ENCODE results near the gene TDRKH.

The TDRKH gene

GRCh38 chr1:151822404-151822803 lies 32.1 kb upstream of the TDRKH start:
- no peak for DNase-seq (ENCODE audit: low spot score)

GRCh38 chr1:151820940-151821339 lies 30.6 kb upstream of the TDRKH start:
- DNase-seq (ENCODE audit: low spot score): no peak

GRCh38 chr1:151819976-151820623 lies 29.8 kb upstream of the TDRKH start:
- DNase-seq (ENCODE audit: low spot score): no peak

- DNase-seq (ENCODE audit: low spot score): no peak
Observed at GRCh38 chr1:151819227-151819835, 29.0 kb upstream of the TDRKH start.

DNA sequence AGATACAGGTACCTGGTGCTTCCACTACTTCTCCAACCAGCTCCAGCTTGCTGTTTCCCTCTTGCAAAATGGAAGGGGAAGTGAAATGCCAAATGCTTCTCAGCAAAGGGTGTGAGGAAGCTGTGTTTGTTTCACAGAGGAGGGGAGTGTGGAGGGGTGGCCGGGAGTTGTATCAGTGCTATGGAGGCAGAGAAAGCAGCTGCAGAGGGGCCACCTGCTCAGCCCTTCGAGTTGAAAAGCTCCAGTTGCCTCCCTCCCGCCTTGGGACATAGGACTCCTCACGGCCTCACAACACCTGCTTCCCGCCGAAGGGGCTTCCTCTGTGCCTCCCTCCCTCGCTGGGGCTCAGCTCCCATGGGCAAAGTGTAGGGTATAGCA lies 27.0 kb upstream of the TDRKH start:
- DNase-seq (ENCODE audit: low spot score): no peak

DNA sequence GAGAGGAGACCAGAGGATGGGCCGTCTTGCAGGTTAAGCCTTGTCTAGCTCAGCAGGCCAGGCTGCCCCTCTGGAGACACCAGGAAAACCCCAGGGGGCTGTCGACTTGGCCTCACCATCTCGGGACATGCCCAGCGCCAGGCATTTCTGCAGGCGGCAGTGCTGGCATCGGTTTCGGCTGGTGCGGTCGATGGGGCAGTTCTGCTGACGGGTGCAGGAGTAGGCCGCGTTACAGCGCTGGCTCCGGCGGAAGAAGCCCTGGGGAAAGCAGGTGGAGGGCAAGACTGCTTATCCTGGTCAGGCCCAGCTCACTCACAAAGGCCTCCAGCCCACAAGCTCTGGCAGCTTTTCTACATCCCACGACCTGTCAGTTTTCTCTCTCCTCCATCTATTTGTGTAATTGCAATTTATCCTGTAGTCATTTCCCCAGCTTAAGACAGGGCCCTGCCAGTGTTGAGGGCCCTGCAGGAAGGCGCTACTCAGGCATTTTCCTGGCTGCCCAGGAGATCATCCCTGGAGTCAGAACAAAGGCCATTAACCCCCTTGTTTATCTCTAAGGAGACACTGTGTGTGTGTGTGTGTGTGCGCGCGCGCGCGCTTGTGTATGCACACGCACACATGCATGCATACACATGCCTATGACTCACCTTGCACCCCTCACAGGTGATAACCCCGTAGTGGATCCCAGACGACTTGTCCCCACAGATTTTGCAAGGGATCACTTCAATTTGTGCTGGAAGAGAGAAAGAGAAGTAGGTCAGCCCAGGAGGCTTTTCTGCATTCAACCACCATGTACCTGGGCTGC lies 26.4 kb upstream of the TDRKH start:
- no peak for DNase-seq (ENCODE audit: low spot score)

DNA sequence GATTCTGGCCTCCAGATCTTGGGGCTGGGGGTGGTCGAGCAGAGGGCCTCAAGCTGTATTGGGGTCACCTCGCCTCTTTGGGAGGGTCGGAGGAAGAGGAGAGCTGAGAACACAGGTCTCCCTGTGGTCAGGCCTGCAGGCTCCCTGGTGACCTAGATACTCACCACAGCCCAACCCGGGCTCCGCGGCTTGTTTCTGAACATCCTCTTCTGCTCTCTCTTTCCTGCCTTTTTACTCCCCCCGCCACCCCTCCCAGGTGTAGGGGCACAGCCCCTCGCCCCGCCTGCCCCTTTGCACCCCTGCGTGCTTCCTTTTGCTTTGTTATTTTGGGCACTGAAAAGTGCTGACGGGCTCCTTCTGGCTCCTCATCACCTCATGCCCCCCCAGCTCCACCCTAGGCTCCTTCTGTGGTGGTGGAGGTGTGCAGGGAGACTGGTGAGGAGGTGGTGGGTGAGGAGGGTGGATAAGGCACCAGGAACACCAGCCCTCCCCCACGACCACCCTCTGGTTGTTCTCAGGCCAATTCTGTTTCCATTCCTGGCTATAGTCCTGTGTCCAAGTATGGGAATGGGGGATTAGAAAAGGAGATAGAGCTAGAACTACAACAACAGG lies 25.5 kb upstream of the TDRKH start:
- DNase-seq (ENCODE audit: low spot score): no peak

GRCh38 chr1:151814971-151815545 lies 24.8 kb upstream of the TDRKH start:
- no peak for DNase-seq (ENCODE audit: low spot score)

- no peak for DNase-seq (ENCODE audit: low spot score)
Observed at GRCh38 chr1:151814426-151814825, 24.1 kb upstream of the TDRKH start.

GRCh38 chr1:151813271-151813977 lies 23.1 kb upstream of the TDRKH start:
- DNase-seq (ENCODE audit: low spot score): no peak

GRCh38 chr1:151811181-151811580 lies 20.9 kb upstream of the TDRKH start:
- DNase-seq (ENCODE audit: low spot score): no peak

DNA sequence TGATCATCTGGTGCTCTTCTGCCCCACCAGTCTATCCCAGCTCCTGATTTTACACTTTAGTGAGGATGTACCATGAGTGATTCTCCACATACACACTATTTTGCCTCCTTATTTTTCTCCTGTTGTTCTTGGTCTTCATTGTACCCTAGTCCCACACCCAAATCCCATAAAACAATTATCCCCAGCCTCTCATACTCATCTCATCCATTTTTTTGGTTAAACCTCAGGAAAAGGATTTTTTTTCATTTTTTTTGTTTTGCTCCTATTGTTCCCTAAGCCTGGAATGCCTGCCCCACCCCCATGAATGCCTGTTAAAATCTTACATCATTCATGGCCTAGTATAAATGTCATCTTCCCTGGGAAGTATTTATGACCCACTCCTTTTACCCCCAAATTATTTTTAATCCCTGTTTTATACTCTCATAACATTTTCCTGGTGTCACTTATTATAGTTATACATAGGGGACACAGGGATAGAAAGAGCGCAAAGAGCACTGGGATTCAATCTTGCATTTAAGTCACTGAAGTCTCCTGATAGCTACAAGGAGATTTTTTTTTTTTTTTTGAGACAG lies 19.8 kb upstream of the TDRKH start:
- DNase-seq (ENCODE audit: low spot score): no peak

GRCh38 chr1:151809290-151809984 lies 19.1 kb upstream of the TDRKH start:
- DNase-seq (ENCODE audit: low spot score): no peak

GRCh38 chr1:151807766-151808165 lies 17.5 kb upstream of the TDRKH start:
- DNase-seq (ENCODE audit: low spot score): no peak

GRCh38 chr1:151807131-151807530 lies 16.8 kb upstream of the TDRKH start:
- no peak for DNase-seq (ENCODE audit: low spot score)

- DNase-seq (ENCODE audit: low spot score): no peak
Observed at GRCh38 chr1:151806170-151806569, 15.9 kb upstream of the TDRKH start.

GRCh38 chr1:151805066-151805820 lies 14.9 kb upstream of the TDRKH start, which contains the start of gene LINGO4:
LINGO4 (minus strand) TSS chr1:151805419; CDS start chr1:151802704, 2,715 bp downstream.
- no peak for DNase-seq (ENCODE audit: low spot score)

DNA sequence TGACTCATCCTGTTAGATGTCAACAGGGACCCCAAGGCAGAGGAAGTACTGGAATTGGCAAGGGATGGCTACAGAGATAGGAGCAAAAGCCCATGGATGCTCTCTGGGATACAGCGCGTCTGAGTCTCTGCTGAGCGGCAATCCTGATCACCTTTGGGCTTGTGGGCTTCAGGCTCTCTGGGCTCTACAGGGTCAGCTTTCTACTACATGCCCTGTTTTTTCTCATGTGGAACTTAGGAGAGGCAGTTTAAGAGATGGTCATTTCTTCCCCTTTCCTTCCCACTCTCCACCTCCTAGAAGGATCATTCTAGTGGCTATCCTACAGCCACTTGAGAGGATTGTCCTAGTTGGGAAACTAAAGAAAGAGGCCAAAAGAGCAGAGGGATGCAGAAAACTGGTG lies 13.6 kb upstream of the TDRKH start:
- no peak for DNase-seq (ENCODE audit: low spot score)

GRCh38 chr1:151803164-151803563 lies 12.9 kb upstream of the TDRKH start:
- DNase-seq (ENCODE audit: low spot score): no peak

- DNase-seq (ENCODE audit: low spot score): no peak
Observed at GRCh38 chr1:151802372-151802771, 12.1 kb upstream of the TDRKH start.
